Neural progenitor cell (in vitro differentiated cells): ENCODE results near the gene DNAJC3.

Source experiments
- CTCF ChIP-seq: fragments of 200-600 bp; sonication (generic); IDR thresholded peaks from 2 replicates; pipeline ENCODE4 v1.5.1; 2017; ENCODE audit warnings: antibody characterized with exemption, mild to moderate bottlenecking
- EZH2phosphoT487 ChIP-seq: fragments of 200-600 bp; sonication (generic); IDR thresholded peaks from 2 replicates; pipeline ENCODE4 v1.6.1; 2017; ENCODE audit warnings: antibody characterized with exemption

- TF ChIP-seq CTCF (no peak), EZH2phosphoT487 (no peak)
These were observed 45.3 kb downstream of the DNAJC3 start for GRCh38 chr13:95722241-95722640.
